Keratinocyte (primary cell): ENCODE measurements around the gene CDCA4. TPM values are rescaled to one million over a fixed set of nuclear protein-coding genes. Genes with fewer than 3 reads are reported as not detected.
"Not testable (repeated sequence)": the region's sequence is repeated elsewhere in the genome, so short reads cannot be mapped to it uniquely, and the experiment has no call there.

Experiments
- DNase-seq: peaks from one replicate; pipeline ENCODE4 v3.0.0-alpha.2; 2011; ENCODE audit warnings: low read depth, missing footprints, low spot score
- FAIRE-seq: peaks from 2 replicates; lab custom pipeline; 2011; peaks lifted over from hg19 to GRCh38; lab: Jason Lieb, UNC
- H2AFZ ChIP-seq: 2 replicates; pipeline ENCODE4 v1.6.0; 2012; ENCODE audit warnings: low read length, control low read depth, inconsistent platforms; ENCODE audit not compliant: control insufficient read depth
- H3K27ac ChIP-seq: 2 replicates; pipeline ENCODE4 v1.5.1; 2011; ENCODE audit warnings: low read length; ENCODE audit not compliant: control insufficient read depth, insufficient read depth
- H3K27me3 ChIP-seq: 3 replicates; pipeline ENCODE4 v1.6.0; 2011; ENCODE audit warnings: low read length; ENCODE audit not compliant: control insufficient read depth, insufficient read depth; ENCODE audit errors: extremely low read depth
- H3K36me3 ChIP-seq, 2 experiments: 2 replicates in 1 of 2; 3 replicates in 1 of 2; pipeline ENCODE4 v1.5.1; 2011; ENCODE audit warnings: low read length in 2 of 2, mild to moderate bottlenecking in 1 of 2; ENCODE audit not compliant: control insufficient read depth in 2 of 2, insufficient read depth in 2 of 2; ENCODE audit errors: extremely low read depth in 1 of 2
- H3K4me1 ChIP-seq: 3 replicates; pipeline ENCODE4 v1.5.1; 2011; ENCODE audit warnings: low read length; ENCODE audit not compliant: control insufficient read depth, insufficient read depth; ENCODE audit errors: extremely low read depth
- H3K4me2 ChIP-seq: 3 replicates; pipeline ENCODE4 v1.6.0; 2011; ENCODE audit warnings: low read depth, low read length; ENCODE audit not compliant: control insufficient read depth, insufficient read depth; ENCODE audit errors: extremely low read depth
- H3K4me3 ChIP-seq, 3 experiments: fragments of 200-600 bp in 1 of 3; sonication (generic) in 1 of 3; 2 replicates in 2 of 3; 3 replicates in 1 of 3; pipeline ENCODE4 v1.5.1; 2011 to 2016; ENCODE audit warnings: low read length in 3 of 3, mild to moderate bottlenecking in 3 of 3, control low read depth in 2 of 3, inconsistent platforms in 1 of 3, low read depth in 1 of 3, mixed read lengths in 1 of 3, mixed run types in 1 of 3, moderate library complexity in 1 of 3; ENCODE audit not compliant: control insufficient read depth in 2 of 3, insufficient read depth in 2 of 3; ENCODE audit errors: extremely low read depth in 1 of 3
- H3K79me2 ChIP-seq: 2 replicates; pipeline ENCODE4 v1.6.0; 2012; ENCODE audit warnings: low read length; ENCODE audit not compliant: control insufficient read depth, insufficient read depth
- H3K9ac ChIP-seq: 3 replicates; pipeline ENCODE4 v1.6.0; 2011; ENCODE audit warnings: low read length; ENCODE audit not compliant: control insufficient read depth, insufficient read depth; ENCODE audit errors: extremely low read depth
- H3K9me1 ChIP-seq: 3 replicates; pipeline ENCODE4 v1.6.0; 2011; ENCODE audit warnings: low read length; ENCODE audit not compliant: control insufficient read depth, insufficient read depth; ENCODE audit errors: extremely low read depth
- H3K9me3 ChIP-seq: 2 replicates; pipeline ENCODE4 v1.5.1; 2012; ENCODE audit warnings: low read depth, low read length; ENCODE audit not compliant: control insufficient read depth
- H4K20me1 ChIP-seq: 3 replicates; pipeline ENCODE4 v1.6.0; 2011; ENCODE audit warnings: low read length; ENCODE audit not compliant: control insufficient read depth, insufficient read depth; ENCODE audit errors: extremely low read depth
- EZH2 ChIP-seq: IDR thresholded peaks from one replicate; pipeline ENCODE4 v1.6.1; 2012; ENCODE audit warnings: inconsistent platforms, mild to moderate bottlenecking, low read length, moderate library complexity
- dilution Hi-C: fragments of 300-500 bp; cut with MboI; formaldehyde crosslinking; loops from one replicate; pipeline ENCODE4 v1.7.0; 2020; ENCODE audit warnings: low sequenced_read_pairs; ENCODE audit not compliant: extremely low pct_ligation_motif_present
- polyA plus RNA-seq, 5 experiments: library from polyadenylated mRNA; depleted of rRNA in 3 of 5; stranded (reverse) in 3 of 5; stranded (forward) in 1 of 5; unstranded in 1 of 5; fragments of >200 nt; gene quantifications; 1 replicate in 1 of 5; 2 replicates in 3 of 5; 3 replicates in 1 of 5; pipeline versions ENCODE4 v1.2.1 to v1.2.3, GENCODE V29; 2011 to 2012; ENCODE audit warnings: missing spikeins in 2 of 5, low read depth in 1 of 5, low replicate concordance in 1 of 5
- TF ChIP-seq, protein P1 (sequence below), 3 experiments: IDR thresholded peaks in 1 of 3; conservative IDR thresholded peaks in 1 of 3; optimal IDR thresholded peaks in 1 of 3; 2 replicates in 2 of 3; 3 replicates in 1 of 3; pipeline versions ENCODE3 to v1.5.1; 2011; ENCODE audit warnings: low read length in 3 of 3, mild to moderate bottlenecking in 3 of 3, moderate library complexity in 2 of 3, control low read depth in 1 of 3, inconsistent platforms in 1 of 3; ENCODE audit not compliant: insufficient read depth in 2 of 3; ENCODE audit errors: extremely low read depth in 1 of 3

The CDCA4 gene
- polyA plus RNA-seq, 1 donor (not counting 4 experiments of a cell fraction or from before 2014, with no cell fraction given): 35.7 TPM

GRCh38 chr14:105064721-105065143 is 43.8 kb upstream of the CDCA4 start:
- Histone ChIP-seq H3K4me3 (no peak overlapping the region), H3K27me3 (no peaks in the 10 kb centered on the region), H3K27ac (no peak overlapping the region), H3K9me3 (no peaks in the 10 kb centered on the region), H3K4me2 (no peak overlapping the region), H3K79me2 (no peaks in the 10 kb centered on the region), H2AFZ (no peak overlapping the region), H3K9ac (no peak overlapping the region), H3K4me1 (peaks cover 11% of the 10 kb centered on the region), H3K9me1 (no peaks in the 10 kb centered on the region), H4K20me1 (no peaks in the 10 kb centered on the region), H3K36me3 (peaks cover 0 to 4% of the 10 kb centered on the region in 2 experiments)
- TF ChIP-seq, protein P1, sequence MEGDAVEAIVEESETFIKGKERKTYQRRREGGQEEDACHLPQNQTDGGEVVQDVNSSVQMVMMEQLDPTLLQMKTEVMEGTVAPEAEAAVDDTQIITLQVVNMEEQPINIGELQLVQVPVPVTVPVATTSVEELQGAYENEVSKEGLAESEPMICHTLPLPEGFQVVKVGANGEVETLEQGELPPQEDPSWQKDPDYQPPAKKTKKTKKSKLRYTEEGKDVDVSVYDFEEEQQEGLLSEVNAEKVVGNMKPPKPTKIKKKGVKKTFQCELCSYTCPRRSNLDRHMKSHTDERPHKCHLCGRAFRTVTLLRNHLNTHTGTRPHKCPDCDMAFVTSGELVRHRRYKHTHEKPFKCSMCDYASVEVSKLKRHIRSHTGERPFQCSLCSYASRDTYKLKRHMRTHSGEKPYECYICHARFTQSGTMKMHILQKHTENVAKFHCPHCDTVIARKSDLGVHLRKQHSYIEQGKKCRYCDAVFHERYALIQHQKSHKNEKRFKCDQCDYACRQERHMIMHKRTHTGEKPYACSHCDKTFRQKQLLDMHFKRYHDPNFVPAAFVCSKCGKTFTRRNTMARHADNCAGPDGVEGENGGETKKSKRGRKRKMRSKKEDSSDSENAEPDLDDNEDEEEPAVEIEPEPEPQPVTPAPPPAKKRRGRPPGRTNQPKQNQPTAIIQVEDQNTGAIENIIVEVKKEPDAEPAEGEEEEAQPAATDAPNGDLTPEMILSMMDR (optimal IDR thresholded peaks at IDR 0.05 in 1 of 3, IDR thresholded peaks at IDR 0.05 in 1 of 3, conservative IDR thresholded peaks at IDR 0.05 in 1 of 3; ENCODE audit: extremely low read depth in 1 of 3, insufficient read depth in 2 of 3, low read length in 3 of 3): no peak
- no peak for TF ChIP-seq EZH2
- FAIRE-seq (no peak), DNase-seq (no peak)
- dilution Hi-C loops: no loop called here

DNA sequence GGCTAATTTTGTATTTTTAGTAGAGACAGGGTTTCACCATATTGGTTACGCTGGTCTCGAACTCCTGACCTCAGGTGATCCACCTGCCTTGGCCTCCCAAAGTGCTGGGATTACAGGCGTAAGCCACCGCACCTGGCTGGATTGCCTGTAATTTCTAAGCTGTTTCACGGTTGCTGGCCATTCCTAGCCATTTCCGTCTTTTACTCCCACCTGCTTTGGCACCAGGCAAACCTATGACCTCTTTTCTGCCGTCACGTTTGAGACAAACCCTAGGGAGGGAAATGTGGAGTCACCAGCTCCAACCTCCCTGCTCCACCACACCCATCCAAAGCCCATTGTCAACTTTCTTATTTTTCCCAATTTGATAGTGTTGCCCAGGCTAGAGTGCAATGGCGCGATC is 43.1 kb upstream of the CDCA4 start:
- Histone ChIP-seq H3K36me3 (peaks cover 0 to 4% of the 10 kb centered on the region in 2 experiments), H3K27ac (no peak overlapping the region), H2AFZ (no peak overlapping the region), H3K4me2 (no peak overlapping the region), H3K9me1 (no peaks in the 10 kb centered on the region), H3K9me3 (no peaks in the 10 kb centered on the region), H4K20me1 (no peaks in the 10 kb centered on the region), H3K4me1 (peaks cover 11% of the 10 kb centered on the region), H3K79me2 (no peaks in the 10 kb centered on the region), H3K4me3 (no peak overlapping the region), H3K27me3 (no peaks in the 10 kb centered on the region), H3K9ac (no peak overlapping the region)
- no peak for DNase-seq
- dilution Hi-C loops: no loop called here
- no peak for FAIRE-seq
- TF ChIP-seq, protein P1 (optimal IDR thresholded peaks at IDR 0.05 in 1 of 3, IDR thresholded peaks at IDR 0.05 in 1 of 3, conservative IDR thresholded peaks at IDR 0.05 in 1 of 3; ENCODE audit: extremely low read depth in 1 of 3, insufficient read depth in 2 of 3, low read length in 3 of 3): no peak
- TF ChIP-seq EZH2: no peak

DNA sequence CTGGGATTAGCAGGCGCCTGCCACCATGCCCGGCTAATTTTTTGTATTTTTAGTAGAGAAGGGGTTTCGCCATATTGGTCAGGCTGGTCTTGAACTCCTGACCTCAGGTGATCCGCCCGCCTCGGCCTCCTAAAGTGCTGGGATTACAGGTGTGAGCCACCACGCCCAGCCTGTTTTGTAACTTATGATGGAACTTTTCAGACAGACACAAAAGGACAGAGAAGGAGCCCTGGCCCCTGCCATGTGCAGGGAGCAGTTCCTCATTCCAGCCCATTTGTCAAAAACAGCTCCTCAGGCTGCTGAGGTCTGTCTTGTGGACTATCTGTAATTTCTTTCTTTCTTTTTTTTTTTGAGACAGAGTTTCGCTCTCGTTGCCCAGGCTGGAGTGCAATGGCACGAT is 42.6 kb upstream of the CDCA4 start:
- H3K36me3 ChIP-seq, H4K20me1 ChIP-seq, H3K79me2 ChIP-seq, H3K9ac ChIP-seq, H3K4me3 ChIP-seq, DNase-seq, H3K27ac ChIP-seq, H2AFZ ChIP-seq, dilution Hi-C loops, FAIRE-seq, H3K9me1 ChIP-seq, H3K4me2 ChIP-seq, H3K9me3 ChIP-seq, H3K27me3 ChIP-seq: not testable (repeated sequence)
- peaks cover 11% of the 10 kb centered on the region for H3K4me1 ChIP-seq
